Tibial artery (tissue), 4 donors: ENCODE measurements around the gene DBN1.

Source experiments
- DNase-seq, 2 donors: peaks; one replicate each; pipeline ENCODE4 v3.0.0-alpha.2; 2019
- H3K27ac ChIP-seq, 2 donors: fragments of 200-600 bp; sonication (generic) in 1 of 2; 1 replicate in 1 of 2; 2 replicates in 1 of 2; pipeline ENCODE4 v1.5.1; 2018 to 2019; ENCODE audit warnings: mild to moderate bottlenecking in 1 of 2
- H3K27me3 ChIP-seq, 2 donors: fragments of 200-600 bp; sonication (generic) in 1 of 2; one replicate each; pipeline versions ENCODE4 v1.5.1 to v1.6.0; 2016 to 2019
- H3K36me3 ChIP-seq, 3 donors: fragments of 200-600 bp; sonication (generic) in 2 of 3; one replicate each; pipeline ENCODE4 v1.5.1; 2016 to 2019; ENCODE audit warnings: mild to moderate bottlenecking in 2 of 3
- H3K4me1 ChIP-seq, 4 donors: fragments of 200-600 bp; sonication (generic) in 2 of 4; 1 replicate in 3 of 4; 2 replicates in 1 of 4; pipeline ENCODE4 v1.5.1; 2016 to 2019
- H3K4me3 ChIP-seq, 2 donors: fragments of 200-600 bp; sonication (generic) in 1 of 2; 1 replicate in 1 of 2; 2 replicates in 1 of 2; pipeline ENCODE4 v1.5.1; 2018 to 2019; ENCODE audit warnings: mild to moderate bottlenecking in 2 of 2
- H3K9me3 ChIP-seq, 3 donors: fragments of 200-600 bp; sonication (generic) in 1 of 3; one replicate each; pipeline ENCODE4 v1.5.1; 2016 to 2019
- CTCF ChIP-seq, 2 experiments: fragments of 200-600 bp in 1 of 2; fragments of 450-650 bp in 1 of 2; IDR thresholded peaks; one replicate each; pipeline ENCODE4 v1.5.1; 2017 to 2019; ENCODE audit warnings: antibody characterized with exemption in 2 of 2, mild to moderate bottlenecking in 1 of 2, moderate library complexity in 1 of 2
- intact Hi-C: fragments of 100-400 bp; cut with DNase I; formaldehyde crosslinking; loops from one replicate; pipeline ENCODE4 v1.15.0; 2023; ENCODE audit warnings: low total_unique reads

Gene DBN1

GRCh38 chr5:177491983-177492746 is 18.7 kb upstream of the DBN1 start:
- intact Hi-C loops: loop anchor here (2.0 kb wide), 1 partner anchor 35 kb away; no protein-coding TSS in a partner anchor
- no peaks in the 10 kb centered on the region for H3K9me3 ChIP-seq
- H3K27me3 ChIP-seq: no peaks in the 10 kb centered on the region
- peak overlapping the region; percentile 83 to 100 for H3K4me3 ChIP-seq
- H3K27ac ChIP-seq: peak overlapping the region; percentile 92 to 100
- DNase-seq: no peak
- peaks cover 50 to 55% (median 52%) of the 10 kb centered on the region in 3 donors for H3K36me3 ChIP-seq
- no peak for TF ChIP-seq CTCF (IDR thresholded peaks at IDR 0.05)
- peaks cover 7 to 77% (median 70%) of the 10 kb centered on the region in 4 donors for H3K4me1 ChIP-seq

- TF ChIP-seq CTCF (IDR thresholded peaks at IDR 0.05): peak; percentile 85 to 93
- peaks cover 52 to 62% (median 58%) of the 10 kb centered on the region in 3 donors for H3K36me3 ChIP-seq
- peak in 1 of 2 donors; percentile 81 for DNase-seq
- peak overlapping the region; percentile 92 to 100 for H3K27ac ChIP-seq
- no peaks in the 10 kb centered on the region for H3K9me3 ChIP-seq
- H3K27me3 ChIP-seq: no peaks in the 10 kb centered on the region
- peaks cover 7 to 75% (median 69%) of the 10 kb centered on the region in 4 donors for H3K4me1 ChIP-seq
- intact Hi-C loops: no loop called here
- H3K4me3 ChIP-seq: peak overlapping the region; percentile 83 to 100
Measured at GRCh38 chr5:177491429-177491945, 18.1 kb upstream of the DBN1 start.

- Histone ChIP-seq H3K4me1 (peaks cover 7 to 70% (median 66%) of the 10 kb centered on the region in 4 donors), H3K27ac (peak overlapping the region; percentile 92 to 100), H3K9me3 (no peaks in the 10 kb centered on the region), H3K4me3 (no peak overlapping the region), H3K36me3 (peaks cover 57 to 67% (median 59%) of the 10 kb centered on the region in 3 donors), H3K27me3 (no peaks in the 10 kb centered on the region)
- TF ChIP-seq CTCF (IDR thresholded peaks at IDR 0.05): no peak
- no peak for DNase-seq
- intact Hi-C loops: no loop called here
Measured at GRCh38 chr5:177490992-177491391, 17.6 kb upstream of the DBN1 start.

- intact Hi-C loops: no loop called here
- Histone ChIP-seq H3K27ac (peak overlapping the region; percentile 92 to 100), H3K27me3 (no peaks in the 10 kb centered on the region), H3K4me1 (peaks cover 7 to 66% (median 62%) of the 10 kb centered on the region in 4 donors), H3K36me3 (peaks cover 61 to 72% (median 63%) of the 10 kb centered on the region in 3 donors), H3K9me3 (no peaks in the 10 kb centered on the region), H3K4me3 (no peak overlapping the region)
- TF ChIP-seq CTCF (IDR thresholded peaks at IDR 0.05): no peak
- no peak for DNase-seq
Measured at GRCh38 chr5:177490311-177490991, 17.0 kb upstream of the DBN1 start.

- Histone ChIP-seq H3K36me3 (peaks cover 66 to 84% (median 71%) of the 10 kb centered on the region in 3 donors), H3K27ac (peak overlapping the region; percentile 92 to 100), H3K27me3 (no peaks in the 10 kb centered on the region), H3K4me1 (peaks cover 7 to 66% (median 57%) of the 10 kb centered on the region in 4 donors), H3K9me3 (no peaks in the 10 kb centered on the region), H3K4me3 (no peak overlapping the region)
- intact Hi-C loops: no loop called here
- no peak for DNase-seq
- TF ChIP-seq CTCF (IDR thresholded peaks at IDR 0.05): no peak
Measured at GRCh38 chr5:177489119-177489716, 15.8 kb upstream of the DBN1 start.
